Measurements from ENCODE around the gene PRR23E.

The PRR23E gene

DNA sequence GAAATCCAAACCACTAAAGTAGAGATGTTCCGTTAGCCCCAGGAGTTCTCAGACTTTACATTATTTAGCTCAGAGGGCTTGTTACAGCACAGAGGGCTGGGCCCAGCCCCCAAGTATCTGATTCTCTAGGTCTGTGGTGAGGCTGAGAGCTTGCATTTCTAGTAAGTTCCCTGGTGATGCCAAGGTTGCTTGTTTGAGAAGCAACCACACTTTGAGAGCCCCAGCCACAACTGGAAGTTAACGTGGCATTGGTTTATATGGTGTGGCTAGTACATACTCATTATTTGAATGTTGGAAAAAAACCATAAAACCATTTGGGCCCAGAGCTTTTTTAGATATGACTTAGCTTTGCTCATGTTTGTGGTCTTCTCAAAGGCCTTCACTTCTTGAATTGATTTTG, 35.9 kb downstream of the PRR23E start:
- no peak for TF ChIP-seq CTCF (IDR thresholded peaks at IDR 0.05; ENCODE audit: insufficient read depth, low read length)
- TF ChIP-seq SPI1 (IDR thresholded peaks at IDR 0.05; ENCODE audit: borderline replicate concordance, low read depth): no peak
- no peak for TF ChIP-seq GABPA (IDR thresholded peaks at IDR 0.05; ENCODE audit: low read depth)
- TF ChIP-seq, protein P1, sequence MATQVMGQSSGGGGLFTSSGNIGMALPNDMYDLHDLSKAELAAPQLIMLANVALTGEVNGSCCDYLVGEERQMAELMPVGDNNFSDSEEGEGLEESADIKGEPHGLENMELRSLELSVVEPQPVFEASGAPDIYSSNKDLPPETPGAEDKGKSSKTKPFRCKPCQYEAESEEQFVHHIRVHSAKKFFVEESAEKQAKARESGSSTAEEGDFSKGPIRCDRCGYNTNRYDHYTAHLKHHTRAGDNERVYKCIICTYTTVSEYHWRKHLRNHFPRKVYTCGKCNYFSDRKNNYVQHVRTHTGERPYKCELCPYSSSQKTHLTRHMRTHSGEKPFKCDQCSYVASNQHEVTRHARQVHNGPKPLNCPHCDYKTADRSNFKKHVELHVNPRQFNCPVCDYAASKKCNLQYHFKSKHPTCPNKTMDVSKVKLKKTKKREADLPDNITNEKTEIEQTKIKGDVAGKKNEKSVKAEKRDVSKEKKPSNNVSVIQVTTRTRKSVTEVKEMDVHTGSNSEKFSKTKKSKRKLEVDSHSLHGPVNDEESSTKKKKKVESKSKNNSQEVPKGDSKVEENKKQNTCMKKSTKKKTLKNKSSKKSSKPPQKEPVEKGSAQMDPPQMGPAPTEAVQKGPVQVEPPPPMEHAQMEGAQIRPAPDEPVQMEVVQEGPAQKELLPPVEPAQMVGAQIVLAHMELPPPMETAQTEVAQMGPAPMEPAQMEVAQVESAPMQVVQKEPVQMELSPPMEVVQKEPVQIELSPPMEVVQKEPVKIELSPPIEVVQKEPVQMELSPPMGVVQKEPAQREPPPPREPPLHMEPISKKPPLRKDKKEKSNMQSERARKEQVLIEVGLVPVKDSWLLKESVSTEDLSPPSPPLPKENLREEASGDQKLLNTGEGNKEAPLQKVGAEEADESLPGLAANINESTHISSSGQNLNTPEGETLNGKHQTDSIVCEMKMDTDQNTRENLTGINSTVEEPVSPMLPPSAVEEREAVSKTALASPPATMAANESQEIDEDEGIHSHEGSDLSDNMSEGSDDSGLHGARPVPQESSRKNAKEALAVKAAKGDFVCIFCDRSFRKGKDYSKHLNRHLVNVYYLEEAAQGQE (IDR thresholded peaks at IDR 0.05; ENCODE audit: insufficient replicate concordance, low read depth): no peak
- TF ChIP-seq POLR2AphosphoS5 (IDR thresholded peaks at IDR 0.05; ENCODE audit: low read depth): no peak
- no peak for DNase-seq (ENCODE audit: low read depth in 1 of 2, low spot score in 1 of 2)
- H3K4me3 ChIP-seq (replicated peaks; ENCODE audit: insufficient read depth, low read length): no peak overlapping the region
- no peak overlapping the region for H3K27ac ChIP-seq (replicated peaks)
- H3K27me3 ChIP-seq (ENCODE audit: insufficient read depth, poor library complexity, severe bottlenecking): no peaks in the 10 kb centered on the region

GRCh38 chr3:127233371-127233770, 40.4 kb downstream of the PRR23E start:
- Histone ChIP-seq H3K27ac (replicated peaks) (no peak overlapping the region), H3K27me3 (ENCODE audit: insufficient read depth, poor library complexity, severe bottlenecking) (no peaks in the 10 kb centered on the region), H3K4me3 (replicated peaks; ENCODE audit: insufficient read depth, low read length) (no peak overlapping the region)
- no peak for DNase-seq (ENCODE audit: low read depth in 1 of 2, low spot score in 1 of 2)
- TF ChIP-seq SPI1 (IDR thresholded peaks at IDR 0.05; ENCODE audit: borderline replicate concordance, low read depth): no peak
- TF ChIP-seq, protein P1 (IDR thresholded peaks at IDR 0.05; ENCODE audit: insufficient replicate concordance, low read depth): peak; percentile 95

DNA sequence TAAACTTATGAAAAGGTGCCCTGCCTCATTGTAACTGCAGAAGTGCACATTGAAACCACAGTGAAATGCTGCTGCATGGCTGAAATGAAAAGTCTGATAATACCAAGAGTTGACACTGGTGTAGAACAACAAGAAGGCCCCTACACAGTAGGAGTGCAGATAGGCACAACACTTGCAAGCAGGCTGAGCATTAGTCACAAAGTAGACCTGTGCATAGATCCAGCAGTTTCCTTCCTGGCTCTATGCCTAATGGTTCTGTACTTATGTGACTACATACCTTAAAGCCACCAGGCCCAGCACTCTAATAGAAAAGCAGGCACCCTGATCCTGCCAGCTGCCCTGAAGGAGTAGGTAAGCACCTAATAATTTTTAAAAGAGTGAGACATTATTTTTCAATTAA, 41.8 kb downstream of the PRR23E start:
- H3K27ac ChIP-seq (replicated peaks): no peak overlapping the region
- no peaks in the 10 kb centered on the region for H3K27me3 ChIP-seq (ENCODE audit: insufficient read depth, poor library complexity, severe bottlenecking)
- TF ChIP-seq GABPA (IDR thresholded peaks at IDR 0.05; ENCODE audit: low read depth): no peak
- no peak for TF ChIP-seq POLR2AphosphoS5 (IDR thresholded peaks at IDR 0.05; ENCODE audit: low read depth)
- TF ChIP-seq SPI1 (IDR thresholded peaks at IDR 0.05; ENCODE audit: borderline replicate concordance, low read depth): no peak
- no peak for TF ChIP-seq CTCF (IDR thresholded peaks at IDR 0.05; ENCODE audit: insufficient read depth, low read length)
- TF ChIP-seq, protein P1 (IDR thresholded peaks at IDR 0.05; ENCODE audit: insufficient replicate concordance, low read depth): no peak
- H3K4me3 ChIP-seq (replicated peaks; ENCODE audit: insufficient read depth, low read length): no peak overlapping the region
- no peak for DNase-seq (ENCODE audit: low read depth in 1 of 2, low spot score in 1 of 2)

- DNase-seq (ENCODE audit: low read depth in 1 of 2, low spot score in 1 of 2): no peak
- Histone ChIP-seq H3K27ac (replicated peaks) (no peak overlapping the region), H3K4me3 (replicated peaks; ENCODE audit: insufficient read depth, low read length) (no peak overlapping the region), H3K27me3 (ENCODE audit: insufficient read depth, poor library complexity, severe bottlenecking) (peaks cover 2% of the 10 kb centered on the region)
- TF ChIP-seq, protein P1 (IDR thresholded peaks at IDR 0.05; ENCODE audit: insufficient replicate concordance, low read depth): no peak
- TF ChIP-seq POLR2AphosphoS5 (IDR thresholded peaks at IDR 0.05; ENCODE audit: low read depth) (no peak), SPI1 (IDR thresholded peaks at IDR 0.05; ENCODE audit: borderline replicate concordance, low read depth) (no peak), GABPA (IDR thresholded peaks at IDR 0.05; ENCODE audit: low read depth) (no peak), CTCF (IDR thresholded peaks at IDR 0.05; ENCODE audit: insufficient read depth, low read length) (no peak)
These were observed 42.8 kb downstream of the PRR23E start for GRCh38 chr3:127235706-127236105.
